GM18519 (cell line): ENCODE results near the gene ST6GALNAC5.
"Not testable (repeated sequence)": the region's sequence is repeated elsewhere in the genome, so short reads cannot be mapped to it uniquely, and the experiment has no call there.

ENCODE experiments used
- ATAC-seq: cut with Tn5 transposase; IDR thresholded peaks from one replicate; pipeline ENCODE4 v1.9.1; 2021; ENCODE audit warnings: mild to moderate bottlenecking, moderate library complexity; ENCODE audit not compliant: unreplicated experiment, low FRiP score

ST6GALNAC5 gene

GRCh38 chr1:76933847-76934815 lies 66.9 kb downstream of the ST6GALNAC5 start:
- ATAC-seq, result no peak

GRCh38 chr1:76938304-76938703 lies 71.0 kb downstream of the ST6GALNAC5 start:
- ATAC-seq, result no peak

DNA sequence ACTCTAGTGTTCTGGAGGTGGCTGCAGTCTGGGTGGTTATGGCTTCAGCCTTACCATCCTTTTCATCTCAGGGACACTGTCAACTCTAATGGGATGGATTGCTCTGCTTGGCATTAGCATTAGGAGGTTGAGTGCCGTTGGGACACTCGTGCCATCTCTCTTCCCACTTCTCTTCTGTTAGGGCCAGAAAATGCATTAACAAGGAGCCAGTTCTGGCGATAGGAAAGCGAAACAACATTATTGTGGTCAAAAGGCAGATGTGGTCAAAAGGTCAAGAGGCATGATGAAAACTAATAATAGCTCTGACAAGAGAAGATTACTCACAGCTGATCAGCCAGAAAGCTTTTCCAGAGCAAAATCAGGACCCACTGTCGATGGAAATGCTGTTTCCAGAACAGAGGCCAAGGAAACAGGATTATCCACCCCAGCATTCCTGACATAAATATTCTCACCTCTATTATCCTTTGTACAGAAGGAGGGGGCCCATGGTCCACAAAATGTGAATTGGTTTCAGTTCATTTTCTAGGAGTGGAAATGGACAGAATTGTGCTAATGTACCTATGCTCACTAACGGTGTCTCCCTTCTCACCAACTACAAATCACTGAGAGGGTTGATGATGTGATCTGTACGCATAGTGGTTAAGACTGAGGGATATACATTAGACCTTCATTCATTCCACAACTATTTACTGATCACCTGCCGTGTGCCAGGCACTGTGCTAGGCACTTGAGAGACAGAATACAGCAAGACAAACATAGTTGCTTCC lies 72.0 kb downstream of the ST6GALNAC5 start:
- no peak for ATAC-seq

- ATAC-seq, result no peak
Observed at GRCh38 chr1:76939817-76940216, 72.5 kb downstream of the ST6GALNAC5 start.

DNA sequence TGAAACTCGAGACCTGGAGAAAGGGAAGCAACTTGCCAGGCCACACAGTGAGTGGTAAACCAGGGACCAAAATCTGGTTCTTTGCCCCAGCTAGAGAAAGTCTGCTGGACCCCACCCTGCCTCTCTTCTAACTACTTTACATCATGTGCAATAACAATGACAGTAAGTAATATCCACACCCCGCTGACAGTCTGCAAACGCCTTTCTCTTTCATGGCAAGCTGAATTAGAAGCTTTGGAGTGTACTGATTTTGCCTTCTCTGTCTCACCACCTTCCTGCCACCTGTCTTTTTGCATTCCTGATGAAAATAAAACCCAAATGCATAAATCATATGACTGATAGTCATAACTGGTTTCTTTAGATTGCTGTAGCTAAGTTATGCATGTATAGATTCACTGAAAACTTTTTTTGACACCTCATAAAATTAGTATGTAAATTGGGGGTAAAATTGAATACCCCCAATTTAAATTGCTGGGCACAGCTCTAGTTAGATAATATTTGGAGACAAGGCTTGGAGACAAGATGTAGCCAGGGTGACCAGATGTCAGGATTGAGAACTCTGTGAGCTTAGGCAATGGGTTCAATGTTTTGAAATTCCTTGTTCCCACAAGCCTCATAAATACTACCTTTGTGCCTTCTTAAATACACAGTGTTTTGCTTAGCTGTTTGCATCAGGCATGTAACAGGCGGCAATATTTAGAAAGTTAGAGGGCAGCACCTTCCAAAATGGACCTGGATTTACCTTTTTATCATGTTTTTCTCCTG lies 73.5 kb downstream of the ST6GALNAC5 start:
- ATAC-seq, result no peak

GRCh38 chr1:76942549-76942948 lies 75.3 kb downstream of the ST6GALNAC5 start:
- ATAC-seq, result no peak

DNA sequence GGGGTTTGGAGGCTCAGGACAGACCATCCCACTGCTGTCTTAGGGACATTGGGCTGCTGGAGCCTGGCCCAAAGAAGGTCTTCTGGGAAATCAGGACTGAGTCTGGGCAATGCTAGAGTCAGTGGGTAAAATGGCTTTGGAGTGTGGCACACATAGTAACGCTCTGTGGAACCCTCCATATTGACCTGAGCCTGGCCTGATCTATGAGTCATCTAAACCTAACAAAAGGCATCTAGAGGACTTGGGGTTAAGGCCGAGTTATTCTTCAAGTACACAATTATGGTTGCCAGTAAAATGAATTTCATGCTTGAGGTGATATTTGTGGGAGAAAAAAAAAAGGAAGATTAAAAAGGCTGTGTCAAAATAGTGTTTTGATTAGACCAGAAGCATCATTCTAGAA lies 77.7 kb downstream of the ST6GALNAC5 start:
- ATAC-seq, result no peak

GRCh38 chr1:76948846-76949245 lies 81.6 kb downstream of the ST6GALNAC5 start:
- no peak for ATAC-seq

GRCh38 chr1:76949503-76949902 lies 82.2 kb downstream of the ST6GALNAC5 start:
- ATAC-seq, result no peak

GRCh38 chr1:76950306-76950705 lies 83.0 kb downstream of the ST6GALNAC5 start:
- ATAC-seq, result no peak

GRCh38 chr1:76951153-76951552 lies 83.9 kb downstream of the ST6GALNAC5 start:
- no peak for ATAC-seq

DNA sequence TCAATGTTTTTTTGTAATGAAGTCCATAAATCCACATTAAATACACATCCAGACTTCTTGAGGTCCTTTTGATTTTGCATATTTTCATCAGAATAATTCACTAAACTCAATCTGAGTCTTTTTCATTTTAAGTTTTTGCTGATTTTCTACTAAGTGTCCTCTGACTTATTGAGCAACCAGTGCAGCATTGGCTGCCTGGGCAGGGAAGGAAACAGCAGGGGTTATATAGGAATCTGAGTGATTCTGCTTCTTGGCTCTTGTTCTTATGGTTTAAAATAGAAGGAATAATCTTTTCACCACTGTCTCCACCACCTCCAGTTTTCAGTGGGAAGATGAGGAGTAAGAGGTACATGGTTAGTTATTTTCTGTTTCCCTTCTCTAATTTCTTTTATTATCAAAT lies 88.4 kb downstream of the ST6GALNAC5 start:
- no peak for ATAC-seq

DNA sequence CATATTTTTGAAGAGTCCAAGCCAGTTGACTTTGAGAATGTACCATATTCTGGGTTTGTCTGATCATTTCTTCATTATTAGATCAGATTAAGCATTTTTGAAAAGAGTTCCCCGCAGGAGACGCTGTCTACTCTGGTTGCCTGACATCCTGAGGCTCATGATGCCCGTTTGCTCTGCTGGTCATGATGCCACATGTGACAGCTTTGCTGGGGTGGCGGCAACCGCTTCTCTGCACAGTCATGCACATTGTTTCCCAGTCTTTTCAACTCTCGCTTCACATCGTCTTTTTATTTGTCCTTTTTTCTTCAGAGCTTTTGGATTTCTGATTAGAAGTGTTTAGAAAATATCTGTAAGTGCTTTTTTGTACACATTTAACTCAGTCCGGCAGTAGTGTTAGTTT lies 90.7 kb downstream of the ST6GALNAC5 start:
- ATAC-seq, result no peak

DNA sequence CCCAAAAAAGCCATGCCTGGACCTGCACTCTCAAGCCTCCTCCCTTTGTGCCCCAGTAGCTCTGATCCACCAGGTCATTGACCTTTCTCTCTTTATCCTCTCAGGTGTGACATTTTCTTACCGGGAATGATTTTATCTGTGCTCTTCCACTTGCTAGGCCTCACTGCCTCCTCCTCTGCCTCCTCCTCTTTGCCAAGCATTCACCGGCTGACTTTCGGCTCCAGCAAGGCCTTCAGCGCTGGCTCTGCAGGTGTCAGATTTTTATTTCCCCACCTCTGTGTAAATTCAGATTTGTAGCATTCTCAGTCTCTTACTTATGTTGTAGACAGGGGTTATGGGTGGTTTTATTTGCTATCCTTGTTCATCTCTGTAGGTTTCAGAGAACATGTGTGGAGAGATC lies 91.5 kb downstream of the ST6GALNAC5 start:
- ATAC-seq, result no peak

DNA sequence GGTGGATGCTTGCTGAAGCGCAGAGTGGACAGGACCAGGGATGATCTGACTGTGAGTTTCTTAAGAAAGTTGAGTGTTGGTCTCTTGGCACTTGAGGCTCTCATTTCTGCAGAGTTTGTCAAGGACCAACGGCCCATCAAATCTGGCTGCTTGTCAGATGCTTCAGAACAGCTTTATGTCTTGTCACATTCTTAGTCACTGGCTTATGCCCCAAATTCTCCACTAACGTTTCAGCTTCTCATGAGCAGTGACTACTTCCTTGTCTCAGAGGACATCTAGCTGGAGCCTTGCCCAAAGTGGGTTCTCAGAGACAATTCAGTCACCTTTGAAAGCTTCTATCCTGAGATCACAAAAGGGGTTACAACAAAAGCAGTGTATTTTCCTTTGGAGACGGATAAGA lies 92.3 kb downstream of the ST6GALNAC5 start:
- no peak for ATAC-seq

- ATAC-seq, result no peak
Observed at GRCh38 chr1:76961181-76961819, 94.0 kb downstream of the ST6GALNAC5 start.

DNA sequence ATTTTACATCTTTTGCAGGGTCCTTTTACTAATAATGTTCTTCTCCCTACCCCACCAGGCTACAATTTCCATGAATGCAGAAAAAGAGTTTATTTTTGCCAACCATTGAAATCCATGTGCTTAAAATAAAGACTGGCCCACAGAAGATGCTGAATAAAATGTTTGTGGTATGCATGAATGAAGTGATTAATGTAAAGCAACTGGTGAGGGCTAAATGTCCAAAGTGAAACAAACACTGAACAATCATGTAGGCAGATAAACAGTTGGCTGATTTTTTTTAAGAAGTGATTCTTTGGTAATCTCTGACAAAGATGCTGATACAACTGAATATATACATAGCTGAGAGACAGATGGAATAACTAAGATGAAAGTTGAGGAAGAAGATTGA lies 94.5 kb downstream of the ST6GALNAC5 start:
- no peak for ATAC-seq

DNA sequence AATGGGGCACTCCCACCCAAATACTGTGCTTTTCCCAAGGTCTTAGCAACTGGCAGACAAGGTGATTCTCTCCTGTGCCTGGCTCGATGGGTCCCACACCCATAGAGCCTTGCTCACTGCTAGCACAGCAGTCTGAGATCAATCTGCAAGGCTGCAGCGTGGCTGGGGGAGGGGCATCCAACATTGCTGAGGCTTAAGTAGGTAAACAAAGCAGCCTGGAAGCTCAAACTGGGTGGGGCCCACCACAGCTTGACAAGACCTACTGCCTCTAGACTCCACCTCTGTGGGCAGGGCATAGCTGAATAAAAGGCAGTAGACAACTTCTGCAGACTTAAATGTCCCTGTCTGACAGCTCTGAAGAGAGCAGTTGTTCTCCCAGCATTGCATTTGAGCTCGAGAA lies 114.0 kb downstream of the ST6GALNAC5 start:
- ATAC-seq, result not testable (repeated sequence)

DNA sequence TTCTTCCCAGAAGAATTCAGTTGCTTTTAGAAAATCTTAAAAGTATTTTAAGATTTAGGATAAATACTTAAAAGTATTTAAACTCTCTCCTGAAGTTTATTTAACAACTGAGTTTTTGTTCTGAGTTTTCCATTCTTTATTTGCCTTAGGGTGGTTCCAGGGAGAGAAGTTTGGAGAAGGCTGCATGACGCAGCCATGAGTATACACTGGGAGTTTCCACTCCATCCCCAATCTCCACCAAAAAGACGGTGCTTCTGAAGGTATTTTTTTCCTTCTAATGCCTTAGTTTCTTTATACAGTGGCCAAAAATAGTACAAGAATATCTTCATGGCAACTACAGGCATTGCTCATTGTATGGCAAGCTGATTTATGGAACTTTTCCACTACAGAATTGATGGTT lies 122.7 kb downstream of the ST6GALNAC5 start:
- no peak for ATAC-seq

DNA sequence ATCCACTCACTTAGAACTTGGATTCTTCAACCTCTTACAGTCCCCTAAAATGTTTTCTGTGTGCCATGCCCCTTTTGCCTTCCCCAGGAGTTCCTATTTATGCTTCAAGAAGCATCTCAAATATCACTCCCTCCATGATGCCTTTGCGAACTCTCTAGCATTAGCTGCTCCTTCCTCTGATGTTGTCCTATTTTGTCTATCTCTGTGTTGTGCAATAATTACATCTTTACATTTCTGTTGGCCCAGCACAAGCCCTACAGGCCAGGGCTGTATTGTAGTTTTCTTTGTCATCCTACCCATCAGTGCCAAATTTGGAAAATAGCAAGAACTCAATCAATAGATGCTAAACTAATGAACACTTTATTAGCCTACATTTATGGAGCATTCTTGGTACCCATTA lies 125.8 kb downstream of the ST6GALNAC5 start:
- no peak for ATAC-seq
